DOHH2 (cell line): ENCODE data around the gene POU2F2.
A peak's percentile ranks its signal among the peaks of the same experiment; 100 is the strongest.

Experiments used
- H3F3A ChIP-seq: fragments of 200-600 bp; sonication (generic), shearing (Covaris generic); 2 replicates; pipeline ENCODE4 v1.6.0; 2016; ENCODE audit warnings: antibody characterized with exemption, mild to moderate bottlenecking; ENCODE audit not compliant: control insufficient read depth, insufficient read depth
- H3K27ac ChIP-seq: fragments of 200-600 bp; sonication (generic); 2 replicates; pipeline ENCODE4 v1.5.1; 2014; ENCODE audit warnings: low read depth, mild to moderate bottlenecking, low read length, moderate library complexity
- H3K27me3 ChIP-seq: fragments of 200-600 bp; sonication (generic); 2 replicates; pipeline ENCODE4 v1.6.1; 2014; ENCODE audit warnings: mild to moderate bottlenecking, low read length, mixed read lengths; ENCODE audit not compliant: control insufficient read depth
- H3K36me3 ChIP-seq: fragments of 200-600 bp; sonication (generic); 2 replicates; pipeline ENCODE4 v1.6.1; 2014; ENCODE audit warnings: mild to moderate bottlenecking, low read length, moderate library complexity, mixed read lengths; ENCODE audit not compliant: control insufficient read depth
- H3K4me1 ChIP-seq: fragments of 200-600 bp; sonication (generic); 2 replicates; pipeline ENCODE4 v1.6.1; 2014; ENCODE audit warnings: mild to moderate bottlenecking, low read length, mixed read lengths; ENCODE audit not compliant: control insufficient read depth
- H3K4me2 ChIP-seq: fragments of 200-600 bp; sonication (generic); 2 replicates; pipeline ENCODE4 v1.6.0; 2014; ENCODE audit warnings: mild to moderate bottlenecking, low read length, moderate library complexity
- H3K4me3 ChIP-seq: fragments of 200-600 bp; sonication (generic); 2 replicates; pipeline ENCODE4 v1.5.1; 2014; ENCODE audit warnings: mild to moderate bottlenecking, low read length, mixed read lengths
- H3K79me2 ChIP-seq: fragments of 200-600 bp; sonication (generic); 2 replicates; pipeline ENCODE4 v1.6.1; 2014; ENCODE audit warnings: mild to moderate bottlenecking, low read length, mixed read lengths; ENCODE audit not compliant: control insufficient read depth
- H3K9me2 ChIP-seq: fragments of 200-600 bp; sonication (generic); replicated peaks from 2 replicates; pipeline ENCODE4 v1.6.1; 2014; ENCODE audit warnings: mild to moderate bottlenecking, low read length, mixed read lengths; ENCODE audit not compliant: control insufficient read depth
- H3K9me3 ChIP-seq: fragments of 200-600 bp; sonication (generic); 2 replicates; pipeline ENCODE4 v1.6.1; 2014; ENCODE audit warnings: antibody characterized with exemption, low read length, mixed read lengths; ENCODE audit not compliant: control insufficient read depth, insufficient read depth
- H4K20me1 ChIP-seq: fragments of 200-600 bp; sonication (generic); 2 replicates; pipeline ENCODE4 v1.6.0; 2014; ENCODE audit warnings: low read depth, mild to moderate bottlenecking, antibody characterized with exemption, low read length, moderate library complexity; ENCODE audit not compliant: control insufficient read depth, insufficient read depth
- EZH2phosphoT487 ChIP-seq: fragments of 200-600 bp; sonication (generic); IDR thresholded peaks from 2 replicates; pipeline ENCODE4 v1.6.1; 2017; ENCODE audit warnings: borderline replicate concordance, mild to moderate bottlenecking, antibody characterized with exemption, low read length, moderate library complexity, mixed read lengths
- TF ChIP-seq, protein P1 (sequence below): fragments of 200-600 bp; sonication (generic); IDR thresholded peaks from one replicate; pipeline ENCODE4 v1.5.1; 2014; ENCODE audit warnings: antibody characterized with exemption, mild to moderate bottlenecking, low read depth, low read length; ENCODE audit not compliant: poor library complexity, severe bottlenecking

POU2F2 gene

DNA sequence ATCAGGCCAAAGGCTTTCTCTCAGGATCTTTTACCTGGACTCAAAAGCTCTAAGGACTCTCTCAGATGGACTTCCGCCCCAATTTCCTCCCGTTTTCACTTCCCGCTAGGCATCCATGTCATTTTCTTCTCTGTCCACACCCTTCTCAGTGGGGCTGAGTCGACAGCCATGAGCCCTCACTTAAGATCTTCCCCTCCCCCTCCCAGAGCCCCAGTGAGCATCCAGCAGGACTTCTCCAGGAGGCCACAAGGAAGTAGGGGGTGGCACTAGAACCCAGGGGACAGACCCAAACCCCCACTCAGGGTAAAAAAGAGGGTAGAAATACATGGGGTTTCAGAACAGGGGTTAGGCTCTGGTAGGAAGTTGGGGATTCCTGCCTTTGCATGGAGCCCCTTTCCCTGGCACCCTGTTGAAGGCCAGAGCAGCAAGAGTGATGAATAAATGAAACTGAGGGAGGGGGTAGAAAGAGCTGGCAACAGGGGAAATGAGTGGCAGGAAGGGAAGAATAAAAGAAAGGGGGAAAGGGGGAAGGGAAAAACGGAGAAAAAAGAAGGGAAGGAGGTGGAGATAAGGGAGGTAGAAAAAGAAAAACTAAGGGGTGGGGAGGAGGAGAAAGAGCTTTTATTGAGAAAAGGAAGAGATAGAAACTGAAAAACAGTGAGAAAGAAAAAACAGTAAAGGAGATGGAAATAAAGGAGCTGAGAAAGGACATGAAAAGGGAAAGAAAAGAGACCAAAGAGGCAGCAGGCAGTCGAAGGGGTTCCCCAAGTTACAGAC is 42.9 kb upstream of the POU2F2 start:
- no peak overlapping the region; the same call in 1 of the 2 replicates for H3K4me2 ChIP-seq
- peaks cover 10% of the 10 kb centered on the region for H3F3A ChIP-seq
- H3K27ac ChIP-seq, result no peak overlapping the region
- no peak overlapping the region for H3K4me3 ChIP-seq
- H3K9me3 ChIP-seq, result no peaks in the 10 kb centered on the region
- H3K4me1 ChIP-seq, result peaks cover 37% of the 10 kb centered on the region
- H4K20me1 ChIP-seq, result no peaks in the 10 kb centered on the region
- TF ChIP-seq, protein P1, sequence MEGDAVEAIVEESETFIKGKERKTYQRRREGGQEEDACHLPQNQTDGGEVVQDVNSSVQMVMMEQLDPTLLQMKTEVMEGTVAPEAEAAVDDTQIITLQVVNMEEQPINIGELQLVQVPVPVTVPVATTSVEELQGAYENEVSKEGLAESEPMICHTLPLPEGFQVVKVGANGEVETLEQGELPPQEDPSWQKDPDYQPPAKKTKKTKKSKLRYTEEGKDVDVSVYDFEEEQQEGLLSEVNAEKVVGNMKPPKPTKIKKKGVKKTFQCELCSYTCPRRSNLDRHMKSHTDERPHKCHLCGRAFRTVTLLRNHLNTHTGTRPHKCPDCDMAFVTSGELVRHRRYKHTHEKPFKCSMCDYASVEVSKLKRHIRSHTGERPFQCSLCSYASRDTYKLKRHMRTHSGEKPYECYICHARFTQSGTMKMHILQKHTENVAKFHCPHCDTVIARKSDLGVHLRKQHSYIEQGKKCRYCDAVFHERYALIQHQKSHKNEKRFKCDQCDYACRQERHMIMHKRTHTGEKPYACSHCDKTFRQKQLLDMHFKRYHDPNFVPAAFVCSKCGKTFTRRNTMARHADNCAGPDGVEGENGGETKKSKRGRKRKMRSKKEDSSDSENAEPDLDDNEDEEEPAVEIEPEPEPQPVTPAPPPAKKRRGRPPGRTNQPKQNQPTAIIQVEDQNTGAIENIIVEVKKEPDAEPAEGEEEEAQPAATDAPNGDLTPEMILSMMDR, result no peak
- peak; percentile 41; the same call in 1 of the 2 replicates for TF ChIP-seq EZH2phosphoT487
- peaks cover 45% of the 10 kb centered on the region for H3K27me3 ChIP-seq
- H3K36me3 ChIP-seq, result no peaks in the 10 kb centered on the region
- no peaks in the 10 kb centered on the region for H3K79me2 ChIP-seq
- no peaks in the 10 kb centered on the region for H3K9me2 ChIP-seq

DNA sequence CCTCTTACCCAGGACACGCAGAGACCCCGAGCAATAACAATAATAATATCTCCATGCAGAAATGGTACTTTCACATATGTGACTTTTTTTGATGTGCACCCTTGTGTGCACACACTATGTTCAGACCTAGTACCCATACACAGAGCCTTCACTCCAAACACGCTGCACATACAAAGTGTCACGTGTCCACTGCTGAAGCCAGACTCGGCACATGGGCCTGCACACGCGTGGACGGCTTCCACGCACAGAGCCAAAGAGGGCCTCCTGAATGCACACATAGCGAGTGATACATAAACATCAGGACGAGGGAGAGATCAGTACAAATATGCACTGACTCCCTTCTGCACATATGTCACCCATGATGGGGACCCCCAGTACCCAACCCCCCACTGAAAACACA is 41.9 kb upstream of the POU2F2 start:
- Histone ChIP-seq H3K4me2 (no peak overlapping the region), H3K9me2 (no peaks in the 10 kb centered on the region), H3K36me3 (no peaks in the 10 kb centered on the region), H3K4me3 (no peak overlapping the region), H3K27ac (no peak overlapping the region), H3K27me3 (peaks cover 39% of the 10 kb centered on the region), H3K79me2 (no peaks in the 10 kb centered on the region), H3K4me1 (peaks cover 32% of the 10 kb centered on the region), H4K20me1 (no peaks in the 10 kb centered on the region), H3F3A (peaks cover 10% of the 10 kb centered on the region), H3K9me3 (no peaks in the 10 kb centered on the region)
- TF ChIP-seq EZH2phosphoT487, result no peak
- TF ChIP-seq, protein P1, result no peak

DNA sequence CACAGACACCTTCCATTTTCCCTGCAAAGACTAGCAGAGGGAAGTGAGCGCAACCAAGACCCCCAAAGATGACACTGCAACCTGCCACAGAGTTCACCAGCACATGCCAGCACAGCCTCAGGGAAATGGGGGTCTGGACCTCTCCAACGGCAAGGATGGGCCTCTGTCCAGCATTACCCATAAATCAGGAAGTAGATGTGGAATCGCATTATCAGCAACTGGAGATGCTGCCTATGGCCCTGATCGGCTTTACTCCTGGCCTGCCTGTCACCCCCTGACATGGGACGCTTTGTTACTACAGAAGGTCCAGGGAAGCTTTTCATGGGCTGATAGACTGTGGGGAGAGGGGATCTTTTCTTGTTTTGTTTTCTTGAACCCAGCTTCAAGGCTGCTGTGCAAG is 41.4 kb upstream of the POU2F2 start:
- Histone ChIP-seq H3K27ac (no peak overlapping the region), H3K9me2 (no peaks in the 10 kb centered on the region), H3K79me2 (no peaks in the 10 kb centered on the region), H3K4me2 (no peak overlapping the region), H3K36me3 (no peaks in the 10 kb centered on the region), H3K9me3 (no peaks in the 10 kb centered on the region), H3K4me1 (peaks cover 27% of the 10 kb centered on the region), H4K20me1 (no peaks in the 10 kb centered on the region), H3F3A (peaks cover 9% of the 10 kb centered on the region), H3K4me3 (no peak overlapping the region), H3K27me3 (peaks cover 34% of the 10 kb centered on the region)
- TF ChIP-seq, protein P1, result no peak
- TF ChIP-seq EZH2phosphoT487, result no peak
